NCI-H345 (cell line): Measurements from ENCODE around the gene FAIM.
"Not testable (repeated sequence)": the region's sequence is repeated elsewhere in the genome, so short reads cannot be mapped to it uniquely, and the experiment has no call there.

Experiments
- DNase-seq: peaks from one replicate; lab custom pipeline; 2025; lab: John Stamatoyannopoulos, UW

Gene FAIM, protein sequence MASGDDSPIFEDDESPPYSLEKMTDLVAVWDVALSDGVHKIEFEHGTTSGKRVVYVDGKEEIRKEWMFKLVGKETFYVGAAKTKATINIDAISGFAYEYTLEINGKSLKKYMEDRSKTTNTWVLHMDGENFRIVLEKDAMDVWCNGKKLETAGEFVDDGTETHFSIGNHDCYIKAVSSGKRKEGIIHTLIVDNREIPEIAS

GRCh38 chr3:138608322-138609135 lies at the start of gene FAIM:
TSS of gene FAIM (plus strand) at chr3:138608771. CDS start at chr3:138619727, 10,956 bp downstream.
- peak; percentile 56 for DNase-seq

GRCh38 chr3:138559134-138559533 lies 49.4 kb upstream of the FAIM start:
- no peak for DNase-seq

- no peak for DNase-seq
Observed at GRCh38 chr3:138560501-138560900, 48.1 kb upstream of the FAIM start.

DNA sequence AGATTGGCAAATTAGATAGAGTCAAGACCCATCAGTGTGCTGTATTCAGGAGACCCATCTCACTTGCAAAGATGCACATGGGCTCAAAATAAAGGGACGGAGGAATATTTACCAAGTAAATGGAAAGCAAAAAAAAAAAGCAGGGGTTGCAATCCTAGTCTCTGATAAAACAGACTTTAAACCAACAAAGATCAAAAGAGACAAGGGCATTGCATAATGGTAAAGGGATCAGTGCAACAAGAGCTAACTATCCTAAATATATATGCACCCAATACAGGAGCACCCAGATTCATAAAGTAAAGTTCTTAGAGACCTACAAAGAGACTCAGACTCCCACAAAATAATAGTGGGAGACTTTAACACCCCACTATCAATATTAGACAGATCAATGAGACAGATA lies 45.7 kb upstream of the FAIM start:
- not testable (repeated sequence) for DNase-seq

DNA sequence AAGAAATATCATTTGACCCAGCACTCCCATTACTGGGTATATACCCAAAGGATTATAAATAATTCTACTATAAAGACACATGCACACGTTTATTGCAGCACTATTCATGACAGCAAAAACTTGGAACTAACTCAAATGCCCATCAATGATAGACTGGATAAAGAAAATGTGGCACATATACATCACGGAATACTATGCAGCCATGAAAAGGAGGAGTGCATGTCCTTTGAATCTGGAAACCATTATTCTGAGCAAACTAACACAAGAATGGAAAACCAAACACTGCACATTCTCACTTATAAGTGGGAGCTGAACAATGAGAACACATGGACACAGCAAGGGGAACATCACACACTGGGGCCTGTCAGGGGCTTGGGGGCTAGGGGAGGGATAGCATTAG lies 42.3 kb upstream of the FAIM start:
- not testable (repeated sequence) for DNase-seq

GRCh38 chr3:138567403-138567802 lies 41.2 kb upstream of the FAIM start:
- no peak for DNase-seq

DNA sequence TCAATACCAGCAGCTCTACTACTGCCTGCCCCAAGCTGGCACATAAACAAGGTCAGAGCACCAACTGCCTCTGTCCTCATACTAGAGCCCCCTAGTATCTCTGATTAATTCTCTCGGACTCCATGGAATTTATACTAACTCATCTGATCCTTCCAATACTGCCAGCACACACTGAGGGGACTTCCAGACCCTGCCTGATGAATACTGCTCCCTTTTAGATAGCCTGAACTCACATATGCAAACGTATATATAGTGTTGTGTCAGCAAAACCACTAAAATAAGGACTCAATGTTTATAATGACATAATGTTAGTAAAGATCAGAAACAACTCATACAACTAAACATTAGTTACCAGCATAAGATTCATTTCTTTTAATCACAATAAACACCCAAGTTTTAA lies 39.5 kb upstream of the FAIM start:
- no peak for DNase-seq

DNA sequence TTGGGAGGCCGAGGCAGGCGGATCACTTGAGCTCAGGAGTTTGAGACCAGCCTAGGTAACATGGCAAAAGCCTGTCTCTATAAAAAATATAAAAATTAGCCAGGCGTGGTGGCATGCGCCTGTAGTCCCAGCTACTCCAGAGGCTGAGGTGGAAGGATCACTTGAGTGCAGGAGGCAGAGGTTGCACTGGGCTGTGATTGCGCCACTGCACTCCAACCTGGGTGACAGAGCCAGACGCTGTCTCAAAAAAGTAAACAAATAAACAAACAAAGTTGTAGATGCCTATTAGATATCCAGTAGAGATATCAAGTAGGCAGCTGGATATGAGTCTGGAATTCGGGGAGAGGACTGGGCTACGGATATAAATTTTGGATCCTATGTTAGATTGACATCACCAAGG lies 38.9 kb upstream of the FAIM start:
- not testable (repeated sequence) for DNase-seq

GRCh38 chr3:138573138-138573537 lies 35.4 kb upstream of the FAIM start:
- no peak for DNase-seq

DNA sequence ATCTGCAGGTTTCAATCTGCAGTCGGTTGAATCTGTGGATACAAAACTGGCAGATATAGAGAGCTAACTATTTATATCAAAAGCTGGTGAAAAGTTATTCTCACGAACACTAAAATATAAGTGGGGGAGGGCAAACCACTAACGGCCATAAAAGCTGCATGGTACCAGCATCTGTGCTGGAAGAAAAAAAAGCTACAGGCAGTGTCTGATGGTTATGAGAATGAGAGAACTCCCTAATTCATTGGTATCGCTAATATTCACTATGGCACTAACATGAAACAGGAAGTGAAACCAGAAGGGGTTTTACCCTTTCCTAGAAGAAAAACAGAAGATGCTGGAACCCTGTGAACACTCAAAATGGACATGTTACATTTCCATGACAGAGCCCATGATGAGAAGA lies 30.4 kb upstream of the FAIM start:
- DNase-seq, result no peak

DNA sequence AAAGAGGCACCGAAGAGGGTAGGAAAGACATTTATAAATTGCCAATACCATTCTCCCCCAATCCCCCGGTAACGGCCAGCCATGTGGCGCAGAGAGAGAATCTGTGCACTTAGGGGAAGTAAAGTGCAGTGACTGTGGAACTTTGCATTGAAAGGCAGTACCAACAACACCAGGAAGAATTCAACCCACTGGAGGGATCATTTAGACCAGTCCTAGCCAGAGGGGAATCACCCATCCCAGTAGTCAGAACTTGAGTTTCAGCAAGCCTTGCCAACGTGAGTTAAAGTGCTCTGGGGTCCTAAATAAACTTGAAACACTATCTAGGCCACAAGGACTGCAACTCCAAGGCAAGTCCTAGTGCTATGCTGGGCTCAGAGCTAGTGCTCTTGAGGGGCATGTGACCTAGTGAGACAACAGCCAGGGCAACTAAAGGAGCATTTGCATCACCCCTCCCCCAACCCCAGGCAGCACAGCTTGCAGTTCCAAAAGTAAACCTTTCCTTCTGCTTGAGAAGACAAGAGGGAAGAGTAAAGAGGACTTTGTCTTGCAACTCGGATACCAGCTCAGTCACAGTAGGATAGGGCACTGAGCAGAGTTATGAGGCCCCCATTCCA lies 29.5 kb upstream of the FAIM start:
- no peak for DNase-seq

- DNase-seq, result no peak
Observed at GRCh38 chr3:138587374-138587773, 21.2 kb upstream of the FAIM start.

GRCh38 chr3:138588445-138588844 lies 20.1 kb upstream of the FAIM start:
- DNase-seq, result no peak

- DNase-seq, result no peak
Observed at GRCh38 chr3:138591392-138591791, 17.2 kb upstream of the FAIM start.

DNA sequence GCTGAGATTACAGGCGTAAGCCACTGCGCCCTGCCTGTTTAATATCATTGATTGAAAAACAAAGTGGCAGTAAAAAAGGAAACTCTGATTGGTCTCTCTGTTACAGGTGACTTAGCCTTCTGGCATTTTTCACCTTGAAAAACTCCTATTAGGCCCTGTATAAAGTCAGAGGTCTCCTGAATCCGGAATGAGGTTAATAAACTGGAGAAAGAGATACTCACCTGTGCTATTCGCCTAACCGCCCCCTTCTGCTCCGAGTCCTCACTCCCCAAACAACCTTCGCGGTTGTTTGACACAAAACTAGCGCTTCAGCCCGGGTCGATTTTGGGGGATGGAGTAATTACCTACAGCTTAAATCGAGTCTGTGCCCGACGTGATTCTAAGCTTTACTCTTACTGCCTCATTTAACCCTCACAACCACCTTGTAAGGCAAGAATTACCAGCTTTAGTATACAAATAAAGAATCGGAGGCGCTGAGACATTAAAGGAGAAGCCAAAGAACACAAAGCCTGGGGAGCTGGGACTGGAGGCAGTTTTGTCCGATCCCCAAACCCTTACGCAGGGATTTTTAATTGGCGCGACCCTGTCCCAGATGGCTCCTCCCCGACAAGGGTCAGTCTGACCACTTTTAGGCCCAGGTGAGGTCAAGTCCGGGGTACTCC lies 15.0 kb upstream of the FAIM start:
- DNase-seq, result no peak

- DNase-seq, result no peak
Observed at GRCh38 chr3:138594150-138594934, 14.2 kb upstream of the FAIM start, which contains the start of gene CEP70. TSS of gene CEP70 (minus strand) at chr3:138594260. CDS start at chr3:138572927, 21,333 bp downstream.

GRCh38 chr3:138594935-138595610 lies 13.5 kb upstream of the FAIM start:
- no peak for DNase-seq

DNA sequence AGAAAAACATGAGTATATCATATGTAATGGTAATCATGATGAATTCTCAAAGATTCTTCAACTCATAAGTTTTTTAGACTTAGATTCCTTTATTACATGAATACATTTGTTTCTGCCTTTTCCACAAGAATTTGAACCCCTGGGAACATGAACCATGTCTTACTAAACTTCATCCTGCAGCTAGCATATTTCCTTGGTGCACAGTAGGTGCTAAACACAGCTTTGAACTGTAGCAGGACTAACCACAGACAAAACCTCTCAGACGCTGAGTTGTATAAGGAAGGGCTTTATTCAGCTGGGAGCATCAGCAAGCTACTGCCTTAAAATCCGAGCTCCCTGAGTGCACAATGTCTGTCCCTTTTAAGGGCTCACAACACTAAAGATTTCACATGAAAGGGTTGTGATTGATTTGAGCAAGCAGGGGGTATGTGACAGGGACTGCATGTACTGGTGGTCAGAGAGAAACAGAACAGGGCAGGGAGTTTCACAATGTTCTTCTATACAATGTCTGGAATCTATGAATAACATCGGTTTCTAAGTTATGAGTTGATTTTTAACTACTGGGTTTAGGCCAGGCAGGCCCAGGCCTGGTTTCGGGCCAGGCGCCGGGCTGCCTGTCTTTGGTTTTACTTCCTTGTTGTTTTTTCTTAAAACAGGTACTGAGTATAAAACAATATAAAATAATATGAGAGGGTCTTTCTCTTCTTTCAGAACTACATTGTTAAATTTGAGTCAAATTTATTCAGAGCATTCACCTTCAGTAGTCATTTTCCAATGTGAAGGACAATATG lies 11.2 kb upstream of the FAIM start:
- DNase-seq, result not testable (repeated sequence)

- DNase-seq, result no peak
Observed at GRCh38 chr3:138598534-138598933, 10.0 kb upstream of the FAIM start.

DNA sequence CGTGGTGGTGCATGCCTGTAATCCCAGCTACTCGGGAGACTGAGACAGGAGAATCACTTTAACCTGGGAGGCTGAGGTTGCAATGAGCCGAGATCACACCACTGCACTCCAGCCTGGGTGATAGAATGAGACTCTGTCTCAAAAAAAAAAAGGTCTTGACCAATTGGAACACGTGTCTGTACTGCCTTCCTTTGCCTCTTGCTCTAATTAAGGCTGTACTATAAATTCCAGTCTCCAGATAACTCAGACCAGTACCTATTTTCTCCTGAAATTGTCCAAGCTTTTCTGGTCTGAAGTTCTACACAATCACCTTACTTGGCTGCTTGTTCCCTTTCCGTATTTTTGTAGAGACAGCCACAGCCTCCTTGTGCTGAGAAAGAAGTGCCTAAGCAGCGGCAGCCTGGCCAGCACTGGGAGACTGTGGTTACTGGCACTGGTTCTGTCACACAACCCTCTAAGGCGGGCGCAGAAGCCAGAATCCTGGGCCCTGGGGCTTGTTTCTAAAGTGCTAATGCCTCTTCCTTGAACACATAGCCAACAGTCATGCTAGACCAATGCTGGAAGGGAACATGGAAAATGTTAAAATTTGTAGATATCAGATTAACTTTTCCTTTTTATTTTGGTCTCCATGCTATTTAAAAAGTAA lies 8.3 kb upstream of the FAIM start:
- no peak for DNase-seq
